GM18951 (cell line): ENCODE results near the gene SLC6A19.

Experiments used
- POLR2A ChIP-seq: IDR thresholded peaks from 4 replicates; pipeline ENCODE4 v1.6.1; 2011; ENCODE audit warnings: mild to moderate bottlenecking; ENCODE audit not compliant: insufficient read length, insufficient read depth; ENCODE audit errors: extremely low read depth
- in situ Hi-C: fragments of 300-500 bp; cut with MboI; formaldehyde crosslinking; loops from one replicate; pipeline ENCODE4 v1.12.0; 2022; ENCODE audit warnings: low sequenced_read_pairs, mixed read lengths, inconsistent platforms; ENCODE audit not compliant: unreplicated experiment

SLC6A19 gene

DNA sequence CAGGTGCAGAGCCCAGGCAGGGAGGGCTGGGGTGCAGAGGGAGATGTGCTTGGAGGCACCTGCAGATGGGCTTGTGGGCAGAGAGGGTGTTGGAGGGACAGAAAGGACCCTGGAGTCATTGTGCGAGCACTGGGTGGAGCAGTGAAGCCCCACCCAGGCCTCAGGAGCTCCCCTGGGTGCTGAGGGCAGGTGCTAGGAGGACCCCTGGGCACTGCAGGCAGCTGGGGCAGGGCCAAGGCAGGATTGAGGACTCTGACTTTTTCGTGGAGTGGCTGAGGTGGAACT, 13.5 kb downstream of the SLC6A19 start:
- TF ChIP-seq POLR2A, result no peak
- in situ Hi-C loops, result no loop called here

DNA sequence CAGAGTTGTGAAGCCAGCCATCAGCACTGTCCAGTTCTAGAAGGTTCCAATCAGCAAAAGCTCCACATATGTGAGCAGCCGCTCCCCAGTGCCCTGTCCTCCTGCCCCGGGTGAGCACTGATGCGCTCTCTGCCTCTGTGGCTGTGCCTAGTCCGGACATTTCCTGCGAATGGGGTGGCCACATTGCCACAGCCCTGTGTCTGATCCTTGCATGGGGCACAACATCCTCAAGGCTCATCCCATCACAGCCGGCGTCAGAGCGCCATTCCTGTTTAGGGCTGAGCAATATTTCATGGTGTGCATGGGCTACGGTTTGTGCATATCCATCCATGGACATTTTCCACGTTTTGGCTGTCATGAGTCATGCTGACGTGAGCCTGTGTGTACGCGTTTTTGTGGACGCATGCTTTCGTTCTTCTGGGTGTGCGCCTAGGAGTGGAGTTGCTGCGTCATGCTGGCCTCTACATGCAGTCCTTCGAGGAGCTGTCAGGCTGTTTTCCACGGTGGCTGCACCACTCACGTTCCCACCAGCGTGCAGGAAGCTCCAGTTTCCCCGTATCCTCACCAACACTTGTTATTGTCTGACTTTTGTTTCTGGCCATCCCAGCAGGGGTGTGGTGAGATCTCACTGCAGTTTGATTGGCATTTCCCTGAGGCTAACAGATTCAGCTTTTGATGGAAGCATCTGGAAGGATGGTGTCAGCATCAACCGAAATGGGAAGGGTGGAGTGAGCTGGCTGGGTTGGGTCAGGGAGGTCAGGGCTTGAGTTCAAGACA, 14.1 kb downstream of the SLC6A19 start:
- TF ChIP-seq POLR2A, result no peak
- in situ Hi-C loops, result no loop called here

DNA sequence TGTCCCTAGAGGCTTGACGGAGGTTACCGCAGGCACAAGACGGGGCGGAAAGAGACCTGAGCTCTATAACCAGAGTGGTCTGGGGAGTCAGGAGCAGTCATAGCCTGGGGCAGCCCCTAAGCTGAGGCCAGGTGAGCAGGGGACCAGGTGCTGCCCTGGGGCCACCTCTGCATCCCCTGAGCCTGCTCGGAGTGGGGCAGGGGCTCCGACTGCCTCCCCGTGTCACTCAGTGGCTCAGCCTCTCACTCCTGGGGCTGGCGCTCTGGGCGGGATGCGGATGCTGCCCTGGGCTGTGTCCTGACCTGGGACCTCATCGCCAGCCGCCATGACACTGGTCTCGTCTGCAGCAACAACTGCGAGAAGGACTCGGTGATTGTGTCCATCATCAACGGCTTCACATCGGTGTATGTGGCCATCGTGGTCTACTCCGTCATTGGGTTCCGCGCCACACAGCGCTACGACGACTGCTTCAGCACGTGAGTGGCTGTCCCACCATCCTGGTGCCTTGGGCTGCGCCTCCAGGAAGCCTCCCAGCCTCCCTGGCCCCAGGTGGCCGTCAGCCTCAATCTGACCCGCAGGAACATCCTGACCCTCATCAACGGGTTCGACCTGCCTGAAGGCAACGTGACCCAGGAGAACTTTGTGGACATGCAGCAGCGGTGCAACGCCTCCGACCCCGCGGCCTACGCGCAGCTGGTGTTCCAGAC, 15.0 kb downstream of the SLC6A19 start:
- in situ Hi-C loops, result no loop called here

DNA sequence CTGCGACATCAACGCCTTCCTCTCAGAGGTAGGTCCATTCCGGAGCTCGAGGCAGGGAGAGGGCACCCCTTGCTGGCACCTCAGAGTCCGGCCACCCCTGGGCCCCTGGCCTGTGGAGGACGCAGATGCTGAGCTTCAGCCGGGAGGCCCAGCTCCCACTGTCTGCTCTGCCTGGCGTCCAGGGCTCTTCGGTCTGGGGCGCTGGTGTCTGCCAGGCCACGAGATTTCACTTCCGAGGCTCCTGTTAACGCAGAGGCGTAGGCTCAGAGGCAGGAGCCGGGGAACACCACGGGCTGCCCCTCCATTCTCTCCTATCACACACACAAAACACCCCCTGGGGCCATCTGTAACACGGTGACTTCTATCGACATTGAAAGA, 15.5 kb downstream of the SLC6A19 start:
- no peak for TF ChIP-seq POLR2A
- in situ Hi-C loops, result no loop called here

More for the DNA sequence above, 15.0 kb downstream of the SLC6A19 start:
- no peak for TF ChIP-seq POLR2A

DNA sequence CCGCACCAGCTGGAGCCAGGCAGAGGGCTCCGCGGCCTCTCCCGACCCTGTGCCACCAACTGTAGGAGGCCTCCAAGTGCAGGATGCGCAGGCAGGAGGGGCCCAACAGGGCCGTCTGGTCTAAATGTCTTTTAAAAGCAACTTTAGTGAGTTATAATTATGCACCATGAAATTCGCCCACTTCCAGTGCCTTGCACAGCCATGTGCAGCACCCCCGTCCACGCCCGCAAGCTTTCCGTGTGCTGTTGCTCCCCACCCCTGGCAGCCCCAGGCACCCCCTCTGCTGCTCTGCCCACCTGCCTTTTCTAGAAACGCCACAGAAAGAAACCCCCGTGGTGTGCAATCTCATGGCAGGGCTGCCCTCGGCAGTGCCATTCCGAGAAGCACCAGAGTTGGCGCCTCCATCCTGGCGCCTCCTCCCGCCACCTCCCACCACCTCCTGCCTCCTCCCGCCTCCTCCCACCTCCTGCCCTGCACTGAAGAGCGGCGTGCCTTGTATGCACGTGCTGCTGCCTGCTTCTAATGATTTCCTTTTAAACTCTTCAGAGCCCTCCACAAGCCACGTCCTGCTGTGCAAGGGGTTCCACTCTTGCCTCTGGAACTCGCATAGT, 16.3 kb downstream of the SLC6A19 start:
- in situ Hi-C loops, result no loop called here
- no peak for TF ChIP-seq POLR2A

DNA sequence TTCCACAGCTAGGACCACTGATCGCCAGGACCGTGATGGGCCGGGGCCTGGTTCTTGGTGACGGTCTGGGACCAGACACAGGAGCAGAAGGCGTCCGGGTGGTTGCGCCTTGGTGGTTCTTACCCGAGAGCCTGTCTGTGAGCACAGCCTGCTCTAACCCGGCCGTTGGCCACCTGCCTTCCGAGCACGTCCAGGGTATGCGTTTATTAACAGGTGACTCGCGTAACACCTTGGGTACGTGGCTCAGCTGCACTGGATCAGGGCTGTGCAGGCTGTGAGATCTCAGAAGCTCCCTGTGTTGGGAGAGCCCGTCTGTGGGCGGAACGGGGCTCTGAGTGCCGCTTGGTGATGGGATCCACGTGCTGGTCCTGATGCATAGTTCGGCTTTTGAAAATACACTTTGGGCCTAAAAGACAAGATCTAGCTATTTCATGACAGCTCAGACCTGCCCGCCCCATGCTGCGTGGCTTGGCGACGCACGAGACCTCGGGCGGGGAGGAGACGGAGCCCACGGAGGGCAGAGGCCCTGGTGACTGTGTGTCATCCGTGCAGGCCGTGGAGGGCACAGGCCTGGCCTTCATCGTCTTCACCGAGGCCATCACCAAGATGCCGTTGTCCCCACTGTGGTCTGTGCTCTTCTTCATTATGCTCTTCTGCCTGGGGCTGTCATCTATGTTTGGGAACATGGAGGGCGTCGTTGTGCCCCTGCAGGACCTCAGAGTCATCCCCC, 17.1 kb downstream of the SLC6A19 start:
- in situ Hi-C loops, result no loop called here

DNA sequence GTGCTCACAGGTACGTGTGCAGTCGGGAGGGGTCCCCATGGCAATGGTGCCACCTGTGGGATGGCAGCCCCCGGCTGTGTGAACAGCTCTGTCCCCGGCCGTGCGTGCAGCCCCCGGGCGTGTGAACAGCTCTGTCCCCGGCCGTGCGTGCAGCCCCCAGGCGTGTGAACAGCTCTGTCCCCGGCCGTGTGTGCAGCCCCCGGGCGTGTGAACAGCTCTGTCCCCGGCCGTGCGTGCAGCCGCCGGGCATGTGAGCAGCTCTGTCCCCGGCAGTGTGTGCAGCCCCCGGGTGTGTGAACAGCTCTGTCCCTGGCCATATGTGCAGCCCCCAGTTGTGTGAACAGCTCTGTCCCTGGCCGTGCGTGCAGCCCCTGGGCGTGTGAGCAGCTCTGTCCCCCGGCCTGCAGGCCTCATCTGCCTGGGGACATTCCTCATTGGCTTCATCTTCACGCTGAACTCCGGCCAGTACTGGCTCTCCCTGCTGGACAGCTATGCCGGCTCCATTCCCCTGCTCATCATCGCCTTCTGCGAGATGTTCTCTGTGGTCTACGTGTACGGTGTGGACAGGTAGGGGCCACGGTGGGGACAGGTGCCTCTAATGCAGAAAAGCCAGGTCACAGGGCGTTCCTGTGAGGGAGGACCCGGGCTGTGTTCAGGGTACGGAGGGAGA, 17.8 kb downstream of the SLC6A19 start:
- in situ Hi-C loops, result no loop called here

More for the DNA sequence above, 17.1 kb downstream of the SLC6A19 start:
- TF ChIP-seq POLR2A, result no peak

DNA sequence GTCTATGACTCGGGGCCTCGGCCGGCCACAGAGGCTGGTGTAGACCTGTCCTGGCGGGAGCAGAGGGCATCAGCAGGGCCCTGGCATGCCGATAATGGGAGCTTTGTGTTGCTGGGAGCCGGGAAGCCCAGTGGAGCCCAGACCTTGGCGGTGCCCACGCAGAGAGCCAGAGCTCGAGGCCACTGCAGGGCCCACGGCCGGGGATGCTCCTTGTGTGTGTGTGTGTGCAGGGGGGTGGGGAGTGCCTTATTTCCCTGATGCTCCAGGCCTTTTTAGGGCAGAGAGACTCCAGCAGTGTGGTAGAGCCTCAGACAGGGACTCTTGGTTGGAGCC, 18.3 kb downstream of the SLC6A19 start:
- in situ Hi-C loops, result no loop called here
- no peak for TF ChIP-seq POLR2A

More for the DNA sequence above, 17.8 kb downstream of the SLC6A19 start:
- no peak for TF ChIP-seq POLR2A

DNA sequence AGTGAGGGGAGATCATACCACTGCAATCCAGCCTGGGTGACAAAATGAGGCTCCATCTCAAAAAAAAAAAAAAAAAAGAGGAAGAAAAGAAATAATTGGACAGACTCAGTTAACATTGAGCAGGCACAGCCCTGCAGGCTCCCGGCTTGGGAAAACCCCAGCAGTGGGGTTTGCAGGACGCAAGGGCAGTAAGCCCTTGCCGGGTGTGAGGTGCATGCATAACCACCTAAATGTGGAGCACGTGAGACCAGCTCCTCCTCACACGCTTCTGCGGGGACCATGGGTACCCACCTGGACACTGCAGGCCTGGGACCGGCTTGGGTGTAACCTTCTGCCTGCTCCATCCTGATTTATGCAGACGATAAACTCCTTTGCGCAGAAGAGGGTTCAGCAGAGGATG, 19.0 kb downstream of the SLC6A19 start:
- in situ Hi-C loops, result no loop called here
- TF ChIP-seq POLR2A, result no peak

DNA sequence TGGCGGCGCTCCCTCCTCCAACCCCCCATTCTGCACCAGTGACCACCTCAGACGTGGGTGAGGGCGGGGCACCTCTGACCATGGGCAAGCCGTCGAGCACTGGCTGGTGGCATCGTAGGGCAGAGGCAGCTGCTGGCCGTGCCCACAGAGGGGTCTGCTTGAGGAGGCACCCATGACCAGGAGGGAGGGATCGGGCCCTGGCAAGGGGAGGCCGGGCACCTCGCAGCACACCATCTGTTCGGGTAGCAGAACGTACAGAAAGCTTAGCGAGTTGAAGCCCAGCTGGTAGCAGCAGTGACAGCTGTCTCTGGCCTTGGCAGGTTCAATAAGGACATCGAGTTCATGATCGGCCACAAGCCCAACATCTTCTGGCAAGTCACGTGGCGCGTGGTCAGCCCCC, 19.4 kb downstream of the SLC6A19 start:
- in situ Hi-C loops, result no loop called here

DNA sequence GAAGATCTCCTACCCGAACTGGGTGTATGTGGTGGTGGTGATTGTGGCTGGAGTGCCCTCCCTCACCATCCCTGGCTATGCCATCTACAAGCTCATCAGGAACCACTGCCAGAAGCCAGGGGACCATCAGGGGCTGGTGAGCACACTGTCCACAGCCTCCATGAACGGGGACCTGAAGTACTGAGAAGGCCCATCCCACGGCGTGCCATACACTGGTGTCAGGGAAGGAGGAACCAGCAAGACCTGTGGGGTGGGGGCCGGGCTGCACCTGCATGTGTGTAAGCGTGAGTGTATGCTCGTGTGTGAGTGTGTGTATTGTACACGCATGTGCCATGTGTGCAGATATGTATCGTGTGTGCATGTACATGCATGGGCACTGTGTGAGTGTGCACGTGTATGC, 20.3 kb downstream of the SLC6A19 start:
- in situ Hi-C loops, result no loop called here
- TF ChIP-seq POLR2A, result no peak

More for the DNA sequence above, 19.4 kb downstream of the SLC6A19 start:
- TF ChIP-seq POLR2A, result no peak

DNA sequence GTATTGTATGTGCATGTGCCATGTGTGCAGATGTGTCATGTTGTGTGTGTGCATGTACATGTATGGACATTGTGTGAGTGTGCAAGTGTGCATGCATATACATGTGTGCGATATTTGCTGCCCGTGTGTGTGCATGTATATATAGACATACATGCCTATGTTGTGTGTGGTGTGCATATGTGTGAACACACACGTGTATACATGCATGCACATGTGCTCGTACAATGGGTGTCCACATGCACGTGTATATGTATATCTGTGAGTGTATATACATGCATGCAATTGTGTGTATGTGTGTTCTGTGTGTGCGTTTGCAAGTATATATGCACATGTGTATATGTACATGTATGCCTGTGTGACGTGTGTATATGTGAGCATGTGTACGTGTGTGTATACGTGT, 20.8 kb downstream of the SLC6A19 start:
- TF ChIP-seq POLR2A, result no peak
- in situ Hi-C loops, result no loop called here

DNA sequence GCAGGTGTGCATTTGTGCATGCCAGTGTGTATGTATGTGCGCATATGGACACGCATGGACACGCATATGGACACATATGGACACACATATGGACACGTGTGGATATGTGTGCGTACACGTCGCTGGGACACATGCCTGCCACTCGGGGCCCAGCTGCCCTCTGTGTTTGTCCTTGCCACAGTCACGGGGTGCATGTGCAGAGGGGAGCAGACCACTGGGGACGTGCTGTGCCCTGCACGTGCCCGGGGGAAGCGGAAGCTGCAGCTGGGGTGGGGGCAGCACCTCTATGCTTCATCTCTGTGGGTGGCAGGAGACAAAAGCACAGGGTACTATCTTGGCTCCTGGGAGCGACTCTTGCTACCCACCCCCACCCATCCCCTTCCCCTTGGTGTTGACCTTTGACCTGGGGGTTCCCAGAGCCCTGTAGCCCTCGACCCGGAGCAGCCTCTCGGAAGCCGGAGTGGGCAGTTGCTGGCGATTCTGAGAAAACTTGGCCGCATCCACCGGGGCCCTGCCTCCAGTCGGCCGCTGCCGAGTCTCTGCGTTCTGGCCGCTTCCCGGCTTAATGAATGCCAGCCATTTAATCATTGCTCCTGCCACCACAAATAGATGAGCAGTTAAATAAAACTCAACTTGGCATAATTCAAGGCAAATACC, 21.4 kb downstream of the SLC6A19 start:
- in situ Hi-C loops, result no loop called here
- TF ChIP-seq POLR2A, result no peak

DNA sequence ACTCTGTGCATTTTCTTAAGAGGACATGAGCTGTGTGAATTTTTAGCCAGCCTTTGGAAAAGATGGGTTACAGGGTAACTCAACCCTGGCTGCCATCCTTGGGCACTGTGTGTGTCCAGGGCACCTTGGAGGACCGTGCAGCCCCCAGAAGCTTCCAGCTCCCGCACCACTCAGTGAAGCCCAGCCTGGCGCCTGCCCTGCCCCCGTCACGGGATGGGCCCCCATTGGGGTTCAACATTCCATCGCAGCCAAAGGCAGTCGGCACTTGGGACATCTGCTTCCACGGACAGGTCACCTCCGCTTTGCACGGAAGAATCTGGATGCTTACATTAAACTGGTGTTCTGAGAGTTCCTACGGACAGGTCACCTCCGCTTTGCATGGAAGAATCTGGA, 21.9 kb downstream of the SLC6A19 start:
- in situ Hi-C loops, result no loop called here
- TF ChIP-seq POLR2A, result no peak
